HL-60 (cell line): ENCODE data around the gene MRPL4.

ENCODE experiments used
- CTCF ChIP-seq: IDR thresholded peaks from one replicate; pipeline ENCODE4 v1.5.1; 2011; ENCODE audit warnings: low read length, control low read depth, inconsistent platforms; ENCODE audit not compliant: insufficient read depth
- REST ChIP-seq: IDR thresholded peaks from 2 replicates; pipeline ENCODE4 v1.6.1; 2012; ENCODE audit warnings: low read depth; ENCODE audit not compliant: insufficient replicate concordance

DNA sequence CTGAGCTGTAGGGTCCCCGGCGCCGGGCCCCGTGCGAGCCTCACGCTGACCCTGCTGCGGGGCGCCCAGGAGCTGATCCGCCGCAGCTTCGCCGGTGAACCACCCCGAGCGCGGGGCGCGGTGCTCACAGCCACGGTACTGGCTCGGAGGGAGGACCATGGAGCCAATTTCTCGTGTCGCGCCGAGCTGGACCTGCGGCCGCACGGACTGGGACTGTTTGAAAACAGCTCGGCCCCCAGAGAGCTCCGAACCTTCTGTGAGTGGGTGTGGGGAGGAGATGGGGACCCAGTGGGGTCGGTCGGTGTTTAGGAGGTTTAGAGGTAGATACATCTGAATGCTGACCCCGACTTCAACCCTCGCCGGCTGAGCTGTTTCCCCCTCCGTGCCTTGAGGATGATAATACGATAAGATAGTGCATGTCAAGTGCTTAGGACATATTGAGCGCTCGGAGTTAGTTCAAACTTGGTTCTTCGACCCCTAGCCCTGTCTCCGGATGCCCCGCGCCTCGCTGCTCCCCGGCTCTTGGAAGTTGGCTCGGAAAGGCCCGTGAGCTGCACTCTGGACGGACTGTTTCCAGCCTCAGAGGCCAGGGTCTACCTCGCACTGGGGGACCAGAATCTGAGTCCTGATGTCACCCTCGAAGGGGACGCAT lies 39.7 kb downstream of the MRPL4 start:
- no peak for TF ChIP-seq CTCF
- TF ChIP-seq REST, result no peak
